Common myeloid progenitor, CD34-positive (primary cell): ENCODE measurements around the gene AP3D1.

Source experiments
- CTCF ChIA-PET: fragments of 350-600 bp; sonication (Branson Sonifier 250); formaldehyde crosslinking; loops from one replicate; lab custom pipeline; 2021; ENCODE audit warnings: antibody characterized with exemption; lab: Charles Lee
- POLR2A ChIA-PET: fragments of 350-600 bp; sonication (Branson Sonifier 250); formaldehyde crosslinking; loops from one replicate; lab custom pipeline; 2021; ENCODE audit warnings: antibody characterized with exemption; lab: Charles Lee
- DNase-seq, 3 donors: peaks; one replicate each; pipeline versions ENCODE4 v3.0.0 to v3.0.0-alpha.2; 2013
- H3K27ac ChIP-seq, 2 experiments: 1 replicate in 1 of 2; 2 replicates in 1 of 2; pipeline ENCODE4 v1.7.0; 2013; ENCODE audit warnings: inconsistent platforms in 2 of 2, low read length in 2 of 2, mild to moderate bottlenecking in 2 of 2, low read depth in 1 of 2, moderate library complexity in 1 of 2; ENCODE audit not compliant: severe bottlenecking in 2 of 2, insufficient read depth in 1 of 2, poor library complexity in 1 of 2
- H3K27me3 ChIP-seq, 5 experiments: replicated peaks in 2 of 5; 1 replicate in 3 of 5; 2 replicates in 2 of 5; pipeline versions ENCODE4 v1.6.1 to v1.7.0; 2013; ENCODE audit warnings: low read length in 4 of 5, mild to moderate bottlenecking in 2 of 5, moderate library complexity in 2 of 5, inconsistent platforms in 1 of 5; ENCODE audit not compliant: insufficient read depth in 5 of 5, control insufficient read depth in 4 of 5
- H3K36me3 ChIP-seq, 4 experiments: 1 replicate in 2 of 4; 2 replicates in 2 of 4; pipeline versions ENCODE4 v1.6.1 to v1.7.0; 2013; ENCODE audit warnings: low read length in 3 of 4, control low read depth in 1 of 4, mild to moderate bottlenecking in 1 of 4; ENCODE audit not compliant: control insufficient read depth in 4 of 4, insufficient read depth in 4 of 4
- H3K4me1 ChIP-seq, 4 experiments: 1 replicate in 3 of 4; 2 replicates in 1 of 4; pipeline versions ENCODE4 v1.6.1 to v1.7.1; 2013; ENCODE audit warnings: low read length in 3 of 4, mild to moderate bottlenecking in 3 of 4, control low read depth in 1 of 4, inconsistent platforms in 1 of 4, moderate library complexity in 1 of 4; ENCODE audit not compliant: control insufficient read depth in 4 of 4, insufficient read depth in 4 of 4; ENCODE audit errors: control extremely low read depth in 1 of 4
- H3K4me3 ChIP-seq, 7 experiments: 1 replicate in 4 of 7; 2 replicates in 3 of 7; pipeline versions ENCODE4 v1.5.1 to v1.7.0; 2013; ENCODE audit warnings: mild to moderate bottlenecking in 7 of 7, low read length in 6 of 7, moderate library complexity in 6 of 7, inconsistent platforms in 2 of 7, low read depth in 2 of 7, control low read depth in 1 of 7; ENCODE audit not compliant: insufficient read depth in 4 of 7, control insufficient read depth in 1 of 7; ENCODE audit errors: extremely low read depth in 1 of 7
- H3K9me3 ChIP-seq, 5 experiments: 1 replicate in 4 of 5; 2 replicates in 1 of 5; pipeline versions ENCODE4 v1.6.1 to v1.7.1; 2013; ENCODE audit warnings: low read length in 4 of 5, mild to moderate bottlenecking in 2 of 5, inconsistent platforms in 1 of 5, low read depth in 1 of 5, moderate library complexity in 1 of 5; ENCODE audit not compliant: control insufficient read depth in 4 of 5, insufficient read depth in 2 of 5; ENCODE audit errors: control extremely low read depth in 1 of 5
- WGBS: methylation state at CpG from one replicate; pipeline ENCODE4 v1.1.5; 2013; ENCODE audit not compliant: insufficient coverage; 5-methylcytosine and 5-hydroxymethylcytosine counted together

The AP3D1 gene

DNA sequence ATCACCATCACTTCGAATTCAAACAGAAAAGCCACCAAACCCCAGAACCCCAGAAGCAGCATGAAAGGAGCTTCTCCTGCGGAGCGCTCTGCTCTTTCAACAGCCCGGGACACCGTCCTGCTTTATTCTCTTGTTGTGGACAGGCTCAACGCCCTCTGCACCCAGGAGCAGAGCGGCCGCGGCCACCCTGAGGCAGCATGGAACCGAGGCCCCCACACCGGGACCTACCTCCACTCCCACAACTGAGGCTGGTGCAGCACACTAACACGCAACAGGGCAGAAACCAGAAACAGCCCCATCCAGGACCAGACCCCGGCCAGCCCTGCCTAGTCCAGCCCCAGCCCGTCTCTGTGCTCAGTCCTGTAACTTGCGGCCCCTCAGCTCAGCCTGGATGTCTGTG is 7.2 kb downstream of the AP3D1 start:
- Histone ChIP-seq H3K27ac (no peak overlapping the region), H3K27me3 (no peaks in the 10 kb centered on the region), H3K36me3 (peaks cover 0 to 42% (median 12%) of the 10 kb centered on the region in 4 experiments), H3K4me3 (no peak overlapping the region), H3K9me3 (no peaks in the 10 kb centered on the region), H3K4me1 (peaks cover 0 to 8% (median 4%) of the 10 kb centered on the region in 4 experiments)
- ChIA-PET CTCF (interaction anchor here (1.1 to 1.5 kb wide), 2 partner anchors 10 to 15 kb away, joined by 3 read pairs; no protein-coding TSS in a partner anchor), POLR2A (no interaction called here)
- WGBS, result 95% methylated on average over 9 of the region's 15 CpGs
- no peak for DNase-seq

GRCh38 chr19:2142173-2142829 is 9.1 kb downstream of the AP3D1 start:
- CTCF ChIA-PET, result interaction anchor here (0.9 to 2.5 kb wide), 3 partner anchors 13 to 91 kb away, joined by 3 to 9 read pairs (median 3); no protein-coding TSS in a partner anchor

GRCh38 chr19:2140138-2140569 is 11.2 kb downstream of the AP3D1 start:
- 97% methylated on average over 14 of the region's 14 CpGs for WGBS
- H3K36me3 ChIP-seq, result peaks cover 7 to 60% (median 28%) of the 10 kb centered on the region in 4 experiments
- H3K4me1 ChIP-seq, result no peaks in the 10 kb centered on the region
- H3K27me3 ChIP-seq, result no peaks in the 10 kb centered on the region
- H3K4me3 ChIP-seq, result no peak overlapping the region
- no peak overlapping the region for H3K27ac ChIP-seq
- no peaks in the 10 kb centered on the region for H3K9me3 ChIP-seq
- ChIA-PET CTCF (interaction anchor here (0.7 to 2.5 kb wide), 2 partner anchors 11 to 14 kb away, joined by 3 to 9 read pairs; no protein-coding TSS in a partner anchor), POLR2A (interaction anchor here (0.5 kb wide), 1 partner anchor 158 kb away, joined by 7 read pairs; no protein-coding TSS in a partner anchor)
- no peak for DNase-seq

More at GRCh38 chr19:2142173-2142829, 9.1 kb downstream of the AP3D1 start:
- POLR2A ChIA-PET, result no interaction called here
- Histone ChIP-seq H3K27ac (no peak overlapping the region), H3K36me3 (peaks cover 4 to 58% (median 21%) of the 10 kb centered on the region in 4 experiments), H3K4me1 (no peaks in the 10 kb centered on the region), H3K27me3 (no peaks in the 10 kb centered on the region), H3K4me3 (no peak overlapping the region), H3K9me3 (no peaks in the 10 kb centered on the region)
- 96% methylated on average over 14 of the region's 15 CpGs for WGBS
- DNase-seq, result no peak

- H3K4me3 ChIP-seq, result no peak overlapping the region
- over 99% methylated on average over 16 of the region's 22 CpGs for WGBS
- H3K4me1 ChIP-seq, result no peaks in the 10 kb centered on the region
- no peaks in the 10 kb centered on the region for H3K27me3 ChIP-seq
- no peak overlapping the region for H3K27ac ChIP-seq
- CTCF ChIA-PET, result no interaction called here
- DNase-seq, result no peak
- H3K9me3 ChIP-seq, result no peaks in the 10 kb centered on the region
- H3K36me3 ChIP-seq, result peaks cover 7 to 55% (median 25%) of the 10 kb centered on the region in 4 experiments
- POLR2A ChIA-PET, result no interaction called here
These were observed 11.8 kb downstream of the AP3D1 start for GRCh38 chr19:2139385-2140137.

DNA sequence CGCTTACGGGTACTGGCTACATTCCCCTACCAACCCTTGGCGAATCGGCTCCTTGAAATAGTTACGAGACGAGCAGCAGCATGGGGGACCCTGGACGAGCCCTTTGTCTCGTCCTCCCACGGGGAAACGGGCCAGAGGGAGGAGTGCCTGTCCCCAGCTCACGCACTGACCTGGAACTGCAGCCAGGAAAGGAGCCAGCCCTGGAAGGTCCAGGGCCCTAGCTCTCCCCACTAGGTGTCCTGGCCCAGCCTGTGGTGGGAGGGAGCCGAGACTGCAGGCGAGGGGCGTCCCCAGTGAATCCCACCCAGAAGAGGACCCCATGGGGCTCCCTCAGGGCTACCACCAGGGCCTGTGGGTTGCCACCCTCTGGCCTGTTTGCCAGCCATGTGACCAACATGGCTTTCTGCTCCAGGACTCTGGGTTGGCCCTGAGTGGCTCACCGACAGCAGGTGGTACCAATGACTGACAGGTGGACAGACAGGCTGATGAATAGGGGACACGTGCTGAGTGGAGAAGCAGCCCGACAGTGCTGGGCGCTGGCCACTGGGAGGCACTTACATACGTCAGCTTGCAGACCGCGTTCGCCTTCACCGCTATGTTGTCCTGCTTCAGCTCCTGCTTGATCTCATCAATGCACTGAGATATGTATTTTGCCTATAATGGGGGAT is 13.2 kb downstream of the AP3D1 start:
- 98% methylated on average over 23 of the region's 23 CpGs for WGBS
- no peak overlapping the region for H3K4me3 ChIP-seq
- DNase-seq, result no peak
- no peaks in the 10 kb centered on the region for H3K27me3 ChIP-seq
- CTCF ChIA-PET, result interaction anchor here (1.4 kb wide), 2 partner anchors 15 to 41 kb away, joined by 3 to 4 read pairs; no protein-coding TSS in a partner anchor
- no peaks in the 10 kb centered on the region for H3K4me1 ChIP-seq
- POLR2A ChIA-PET, result interaction anchor here (1.2 kb wide), 1 partner anchor 13 kb away, joined by 3 read pairs; the partner anchor contains the start of gene AP3D1
- no peak overlapping the region for H3K27ac ChIP-seq
- H3K36me3 ChIP-seq, result peaks cover 7 to 50% (median 29%) of the 10 kb centered on the region in 4 experiments
- H3K9me3 ChIP-seq, result no peaks in the 10 kb centered on the region

DNA sequence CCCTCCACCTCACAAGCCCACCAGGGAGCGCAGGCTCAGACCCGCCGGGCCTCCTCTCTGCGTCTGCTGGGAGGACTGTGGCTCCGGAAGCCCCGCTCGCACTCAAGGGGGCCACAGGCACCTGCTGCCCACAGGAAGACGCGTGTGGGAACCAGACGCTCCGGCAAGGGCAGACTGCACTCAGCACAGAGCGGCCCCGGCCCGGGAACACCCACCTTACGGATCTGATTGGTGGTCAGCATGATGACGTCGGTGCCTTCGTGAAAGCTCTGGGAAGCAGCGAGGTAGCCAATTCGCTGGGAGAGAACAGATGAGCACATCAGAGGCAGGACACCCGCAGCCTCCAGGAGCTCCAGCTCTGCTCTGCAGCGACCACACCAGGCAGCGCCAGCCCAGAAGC is 14.6 kb downstream of the AP3D1 start:
- Histone ChIP-seq H3K4me3 (no peak overlapping the region), H3K27ac (no peak overlapping the region), H3K9me3 (no peaks in the 10 kb centered on the region), H3K4me1 (no peaks in the 10 kb centered on the region), H3K36me3 (peaks cover 9 to 64% (median 37%) of the 10 kb centered on the region in 4 experiments), H3K27me3 (no peaks in the 10 kb centered on the region)
- 97% methylated on average over 21 of the region's 23 CpGs for WGBS
- DNase-seq, result no peak
- POLR2A ChIA-PET, result interaction anchor here (0.5 to 1.2 kb wide), 2 partner anchors 14 to 101 kb away, joined by 3 read pairs; partner anchors contain the start of gene AP3D1
- CTCF ChIA-PET, result interaction anchor here (1.3 to 1.4 kb wide), 2 partner anchors 9 to 13 kb away, joined by 4 read pairs; no protein-coding TSS in a partner anchor
